Neural crest cell (in vitro differentiated cells): ENCODE data around the gene AGAP2. TPM values are rescaled to one million over a fixed set of nuclear protein-coding genes. Genes with fewer than 3 reads are reported as not detected.
A peak's percentile ranks its signal among the peaks of the same experiment; 100 is the strongest.
"Not testable (repeated sequence)": the region's sequence is repeated elsewhere in the genome, so short reads cannot be mapped to it uniquely, and the experiment has no call there.

Experiments used
- DNase-seq: peaks from one replicate; pipeline ENCODE4 v3.0.0; 2021; ENCODE audit warnings: low read depth, mixed read lengths, low spot score
- H3K27ac Mint-ChIP-seq: one replicate; pipeline ENCODE4 v1.8.0; 2021; ENCODE audit warnings: mild to moderate bottlenecking, mixed read lengths; ENCODE audit not compliant: unreplicated experiment
- H3K27me3 Mint-ChIP-seq: 2 replicates; pipeline ENCODE4 v1.8.0; 2021; ENCODE audit warnings: low read depth, mild to moderate bottlenecking, mixed read lengths
- H3K36me3 Mint-ChIP-seq: 2 replicates; pipeline ENCODE4 v1.8.0; 2021; ENCODE audit warnings: low read depth, mild to moderate bottlenecking, mixed read lengths
- H3K4me1 Mint-ChIP-seq: 2 replicates; pipeline ENCODE4 v1.8.0; 2021; ENCODE audit warnings: mixed read lengths
- H3K4me3 Mint-ChIP-seq: one replicate; pipeline ENCODE4 v1.8.0; 2021; ENCODE audit warnings: mild to moderate bottlenecking, mixed read lengths
- H3K9me3 Mint-ChIP-seq: 2 replicates; pipeline ENCODE4 v1.8.0; 2021; ENCODE audit warnings: mixed read lengths
- total RNA-seq: library from RNA; stranded (reverse); gene quantifications from 2 replicates; pipeline ENCODE4 v1.2.1, GENCODE V29; 2021
- TF ChIP-seq, protein P1 (sequence below): fragments of 200-600 bp; sonication (generic); conservative IDR thresholded peaks from 2 replicates; pipeline ENCODE4 v1.5.0; 2021; ENCODE audit warnings: antibody characterized with exemption, mild to moderate bottlenecking

AGAP2 gene
- total RNA-seq, 1 donor from 2014 or later, result 4.1 TPM

DNA sequence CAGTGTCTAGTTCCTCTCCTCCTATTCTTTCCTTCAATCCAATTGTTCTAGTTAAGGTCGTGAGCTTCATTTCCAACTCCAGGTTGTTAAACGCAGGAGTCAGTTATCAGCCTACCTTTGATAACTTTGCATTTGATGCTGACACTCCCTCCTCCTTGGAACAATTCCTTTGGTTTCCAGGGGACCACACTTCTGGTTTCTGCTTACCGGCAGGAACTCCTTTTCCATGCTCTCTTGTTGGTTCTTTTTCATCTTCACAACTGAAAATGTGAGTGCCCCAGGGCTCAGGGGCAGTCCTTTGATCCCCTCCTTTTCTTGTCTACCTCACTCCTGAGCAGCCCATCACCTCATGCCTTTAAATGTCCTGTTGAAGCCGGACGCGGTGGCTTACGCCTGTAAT is 38.8 kb upstream of the AGAP2 start:
- DNase-seq, result no peak
- Mint-ChIP-seq H3K27me3 (no peaks in the 10 kb centered on the region), H3K27ac (peak overlapping the region; percentile 35), H3K36me3 (peaks cover 4% of the 10 kb centered on the region), H3K4me1 (peaks cover 11% of the 10 kb centered on the region), H3K4me3 (peak overlapping the region; percentile 41), H3K9me3 (no peaks in the 10 kb centered on the region)
- TF ChIP-seq, protein P1, sequence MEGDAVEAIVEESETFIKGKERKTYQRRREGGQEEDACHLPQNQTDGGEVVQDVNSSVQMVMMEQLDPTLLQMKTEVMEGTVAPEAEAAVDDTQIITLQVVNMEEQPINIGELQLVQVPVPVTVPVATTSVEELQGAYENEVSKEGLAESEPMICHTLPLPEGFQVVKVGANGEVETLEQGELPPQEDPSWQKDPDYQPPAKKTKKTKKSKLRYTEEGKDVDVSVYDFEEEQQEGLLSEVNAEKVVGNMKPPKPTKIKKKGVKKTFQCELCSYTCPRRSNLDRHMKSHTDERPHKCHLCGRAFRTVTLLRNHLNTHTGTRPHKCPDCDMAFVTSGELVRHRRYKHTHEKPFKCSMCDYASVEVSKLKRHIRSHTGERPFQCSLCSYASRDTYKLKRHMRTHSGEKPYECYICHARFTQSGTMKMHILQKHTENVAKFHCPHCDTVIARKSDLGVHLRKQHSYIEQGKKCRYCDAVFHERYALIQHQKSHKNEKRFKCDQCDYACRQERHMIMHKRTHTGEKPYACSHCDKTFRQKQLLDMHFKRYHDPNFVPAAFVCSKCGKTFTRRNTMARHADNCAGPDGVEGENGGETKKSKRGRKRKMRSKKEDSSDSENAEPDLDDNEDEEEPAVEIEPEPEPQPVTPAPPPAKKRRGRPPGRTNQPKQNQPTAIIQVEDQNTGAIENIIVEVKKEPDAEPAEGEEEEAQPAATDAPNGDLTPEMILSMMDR, result no peak

DNA sequence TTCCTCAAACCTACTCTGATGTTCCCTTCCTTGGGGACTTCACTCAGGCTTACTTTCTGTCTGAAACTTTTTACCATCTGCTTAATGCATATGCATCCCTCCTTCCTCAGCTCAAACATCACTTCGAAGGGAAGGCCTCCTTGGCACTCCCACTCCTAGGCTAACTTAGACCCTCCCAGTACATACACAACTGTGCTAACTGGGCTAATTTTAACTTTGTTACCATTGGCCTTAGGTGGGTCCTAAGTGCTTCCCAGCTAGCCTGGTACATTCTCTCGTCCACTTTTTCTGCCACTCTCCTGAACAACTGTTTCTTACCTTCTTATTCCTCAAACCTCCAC is 37.7 kb upstream of the AGAP2 start:
- Mint-ChIP-seq H3K9me3 (no peaks in the 10 kb centered on the region), H3K27ac (peak overlapping the region; percentile 72), H3K4me1 (peaks cover 17% of the 10 kb centered on the region), H3K36me3 (peaks cover 4% of the 10 kb centered on the region), H3K27me3 (peaks cover 6% of the 10 kb centered on the region), H3K4me3 (peak overlapping the region; percentile 71)
- no peak for DNase-seq
- TF ChIP-seq, protein P1, result no peak

DNA sequence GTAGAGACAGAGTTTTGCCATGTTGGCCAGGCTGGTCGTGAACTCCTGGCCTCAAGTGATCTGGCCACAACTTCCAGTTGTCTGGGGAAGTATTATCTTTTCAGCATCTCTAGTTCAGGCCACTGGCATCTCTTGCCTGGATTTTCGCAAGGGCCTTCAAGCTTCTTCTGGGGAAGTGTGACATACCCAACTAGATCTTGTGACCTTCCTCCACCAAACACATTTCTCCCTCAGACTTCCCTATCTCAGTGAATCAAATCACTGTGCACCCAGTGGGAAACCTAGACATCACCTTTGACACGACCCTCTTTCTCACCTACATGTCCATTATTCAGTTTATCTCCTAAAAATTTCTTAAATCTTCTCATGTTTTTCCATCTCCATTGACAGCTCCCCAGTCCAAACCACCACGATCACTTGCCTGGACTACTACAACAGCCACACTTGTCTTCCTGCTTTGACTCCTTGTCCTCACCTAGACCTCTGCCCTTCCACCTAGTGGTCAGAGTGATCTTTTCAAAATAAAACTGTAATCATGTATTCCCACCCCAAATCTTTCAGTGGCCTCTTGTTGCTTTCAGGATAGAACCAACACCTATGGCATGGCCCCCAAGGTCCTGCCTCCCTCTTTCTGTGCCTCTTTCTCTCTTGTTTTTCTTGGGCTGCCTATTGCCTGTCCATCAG is 37.2 kb upstream of the AGAP2 start:
- Mint-ChIP-seq H3K27me3 (peaks cover 6% of the 10 kb centered on the region), H3K27ac (peak overlapping the region; percentile 72), H3K36me3 (peaks cover 4% of the 10 kb centered on the region), H3K9me3 (no peaks in the 10 kb centered on the region), H3K4me1 (peaks cover 21% of the 10 kb centered on the region), H3K4me3 (peak overlapping the region; percentile 71)
- TF ChIP-seq, protein P1, result no peak
- no peak for DNase-seq

DNA sequence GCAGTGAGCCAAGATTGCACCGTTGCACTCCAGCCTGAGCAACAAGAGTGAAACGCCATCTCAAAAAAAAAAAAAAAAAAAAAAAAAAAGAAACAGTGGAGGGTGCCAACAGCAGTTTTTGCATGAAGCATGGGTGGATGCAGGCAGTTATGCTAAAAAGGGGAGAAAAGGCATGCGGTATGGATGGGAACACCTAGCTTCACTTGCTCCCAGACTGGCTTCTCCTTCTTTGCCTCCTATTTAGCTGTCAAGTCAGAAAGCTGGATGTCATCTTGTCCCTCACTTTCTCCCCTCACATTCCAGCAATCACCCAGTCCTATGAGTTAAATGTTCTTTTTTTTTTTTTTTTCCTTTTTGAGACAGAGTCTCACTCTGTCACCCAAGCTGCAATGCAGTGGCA is 36.5 kb upstream of the AGAP2 start:
- peak overlapping the region; percentile 71 for H3K4me3 Mint-ChIP-seq
- H3K9me3 Mint-ChIP-seq, result no peaks in the 10 kb centered on the region
- TF ChIP-seq, protein P1, result no peak
- peaks cover 21% of the 10 kb centered on the region for H3K4me1 Mint-ChIP-seq
- no peak overlapping the region for H3K27ac Mint-ChIP-seq
- peaks cover 6% of the 10 kb centered on the region for H3K27me3 Mint-ChIP-seq
- peaks cover 7% of the 10 kb centered on the region for H3K36me3 Mint-ChIP-seq
- DNase-seq, result no peak

DNA sequence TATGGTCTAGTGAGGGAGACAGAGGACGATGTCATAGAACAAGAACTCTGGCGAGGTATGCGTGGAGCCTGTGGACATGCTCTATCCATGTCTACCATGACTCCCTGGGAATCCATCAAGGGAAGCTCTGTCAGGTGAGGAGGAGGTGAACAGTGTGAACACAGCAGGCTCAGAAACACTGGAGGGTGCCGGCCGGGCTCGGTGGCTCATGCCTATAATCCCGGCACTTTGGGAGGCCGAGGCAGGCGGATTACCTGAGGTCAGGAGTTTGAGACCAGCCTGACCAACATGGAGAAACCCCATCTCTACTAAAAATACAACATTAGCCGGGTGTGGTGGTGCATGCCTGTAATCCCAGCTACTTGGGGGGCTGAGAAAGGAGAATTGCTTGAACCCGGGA is 36.1 kb upstream of the AGAP2 start:
- not testable (repeated sequence) for H3K36me3 Mint-ChIP-seq, H3K27me3 Mint-ChIP-seq, H3K27ac Mint-ChIP-seq, DNase-seq, H3K9me3 Mint-ChIP-seq
- Mint-ChIP-seq H3K4me3 (peak overlapping the region; percentile 74), H3K4me1 (peaks cover 21% of the 10 kb centered on the region)

DNA sequence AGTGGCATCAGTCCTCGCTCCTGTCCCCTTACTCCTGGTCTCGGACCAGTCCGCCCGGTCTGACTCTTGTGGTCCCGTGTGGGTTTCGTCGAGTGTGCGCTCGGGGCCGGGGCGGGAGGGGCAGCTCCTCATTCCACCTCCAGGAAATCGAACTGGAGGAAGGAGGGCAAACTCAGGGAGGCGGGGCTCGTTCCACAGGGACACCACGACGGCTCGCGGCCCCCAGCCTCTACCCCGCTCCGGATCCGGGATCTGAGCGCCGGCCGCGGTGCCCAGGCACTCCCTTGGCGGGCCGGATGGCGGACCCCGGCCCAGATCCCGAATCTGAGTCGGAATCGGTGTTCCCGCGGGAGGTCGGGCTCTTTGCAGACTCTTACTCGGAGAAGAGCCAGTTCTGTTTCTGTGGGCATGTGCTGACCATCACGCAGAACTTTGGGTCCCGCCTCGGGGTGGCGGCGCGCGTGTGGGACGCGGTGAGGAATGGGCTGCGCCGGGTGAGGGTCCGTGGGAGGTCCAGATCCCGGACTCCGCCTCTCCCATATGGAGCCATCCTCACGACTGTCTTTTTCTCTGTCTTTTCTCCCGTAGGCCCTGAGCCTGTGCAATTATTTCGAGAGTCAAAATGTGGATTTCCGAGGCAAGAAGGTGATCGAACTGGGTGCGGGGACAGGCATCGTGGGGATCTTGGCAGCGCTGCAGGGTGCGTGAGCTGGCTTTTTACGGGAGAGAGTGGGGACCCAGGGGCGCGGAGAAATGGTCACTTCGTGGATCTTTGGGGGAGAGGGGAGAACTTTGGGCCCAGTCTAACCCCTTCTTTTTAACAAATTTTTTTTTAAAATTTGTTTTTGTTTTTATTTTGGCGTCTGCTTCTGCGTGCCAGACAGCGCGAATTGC is 34.1 kb upstream of the AGAP2 start, which contains the start of gene EEF1AKMT3:
TSS of gene EEF1AKMT3 (plus strand) at position 186 of the 894 bp plus-strand sequence. CDS start at position 297, 111 bp downstream.
- Mint-ChIP-seq H3K9me3 (no peaks in the 10 kb centered on the region), H3K36me3 (peaks cover 14% of the 10 kb centered on the region), H3K4me1 (peaks cover 21% of the 10 kb centered on the region), H3K27me3 (peaks cover 19% of the 10 kb centered on the region), H3K27ac (peak within 1 kb of the TSS; percentile 100), H3K4me3 (peak within 1 kb of the TSS; percentile 99)
- TF ChIP-seq, protein P1, result no peak
- peak; percentile 34 for DNase-seq
